PFSK-1 (cell line): ENCODE measurements around the gene DOHH.

Experiments used
- FOXP2 ChIP-seq: optimal IDR thresholded peaks from 2 replicates; pipeline ENCODE3; 2011; ENCODE audit warnings: borderline replicate concordance, control low read depth, inconsistent platforms; ENCODE audit not compliant: insufficient read depth; ENCODE audit errors: extremely low read length, extremely low read depth
- POLR2AphosphoS5 ChIP-seq: IDR thresholded peaks from 2 replicates; pipeline ENCODE4 v1.6.1; 2012; ENCODE audit warnings: low read depth, mild to moderate bottlenecking, control low read depth, low read length, moderate library complexity
- REST ChIP-seq, 2 experiments: IDR thresholded peaks; 2 replicates each; pipeline versions ENCODE4 v1.6.1 to v1.8.0; 2011 to 2012; ENCODE audit warnings: low read depth in 2 of 2, low read length in 2 of 2, control low read depth in 1 of 2, inconsistent platforms in 1 of 2, mild to moderate bottlenecking in 1 of 2, moderate library complexity in 1 of 2; ENCODE audit not compliant: insufficient read depth in 1 of 2
- SIN3A ChIP-seq: IDR thresholded peaks from 2 replicates; pipeline ENCODE4 v1.6.1; 2012; ENCODE audit warnings: mild to moderate bottlenecking, low read length, moderate library complexity, borderline replicate concordance; ENCODE audit not compliant: insufficient read depth
- TAF1 ChIP-seq: IDR thresholded peaks from 2 replicates; pipeline ENCODE4 v1.6.1; 2012; ENCODE audit warnings: low read length, control low read depth, borderline replicate concordance; ENCODE audit not compliant: insufficient read depth

The DOHH gene

GRCh38 chr19:3524078-3524842, 23.8 kb upstream of the DOHH start:
- no peak for TF ChIP-seq POLR2AphosphoS5
- TF ChIP-seq TAF1, result no peak
- no peak for TF ChIP-seq SIN3A
- no peak for TF ChIP-seq FOXP2
- no peak for TF ChIP-seq REST (IDR thresholded peaks at IDR 0.05; ENCODE audit: insufficient read depth in 1 of 2, low read depth in 2 of 2, low read length in 2 of 2)

GRCh38 chr19:3523361-3524077, 23.0 kb upstream of the DOHH start:
- no peak for TF ChIP-seq POLR2AphosphoS5
- no peak for TF ChIP-seq TAF1
- TF ChIP-seq FOXP2, result no peak
- no peak for TF ChIP-seq SIN3A
- no peak for TF ChIP-seq REST (IDR thresholded peaks at IDR 0.05; ENCODE audit: insufficient read depth in 1 of 2, low read depth in 2 of 2, low read length in 2 of 2)

GRCh38 chr19:3522421-3523360, 22.2 kb upstream of the DOHH start:
- TF ChIP-seq FOXP2, result no peak
- TF ChIP-seq POLR2AphosphoS5, result no peak
- TF ChIP-seq TAF1, result no peak
- TF ChIP-seq REST (IDR thresholded peaks at IDR 0.05; ENCODE audit: insufficient read depth in 1 of 2, low read depth in 2 of 2, low read length in 2 of 2), result no peak
- TF ChIP-seq SIN3A, result no peak

GRCh38 chr19:3521104-3521445, 20.6 kb upstream of the DOHH start:
- no peak for TF ChIP-seq FOXP2
- TF ChIP-seq POLR2AphosphoS5, result no peak
- no peak for TF ChIP-seq SIN3A
- TF ChIP-seq TAF1, result no peak
- no peak for TF ChIP-seq REST (IDR thresholded peaks at IDR 0.05; ENCODE audit: insufficient read depth in 1 of 2, low read depth in 2 of 2, low read length in 2 of 2)
